Parathyroid adenoma (tissue), 2 donors: ENCODE measurements around the gene GFRA3.

Experiments
- H2AFZ ChIP-seq: fragments of 300-600 bp; sonication (generic); one replicate; pipeline ENCODE4 v1.7.0; 2017; ENCODE audit warnings: antibody characterized with exemption, mild to moderate bottlenecking
- H3K27ac ChIP-seq: fragments of 300-600 bp; sonication (generic); one replicate; pipeline ENCODE4 v1.7.0; 2017
- H3K27me3 ChIP-seq: fragments of 300-600 bp; sonication (generic); one replicate; pipeline ENCODE4 v1.7.0; 2017; ENCODE audit warnings: low read length; ENCODE audit not compliant: control insufficient read depth, insufficient read depth
- H3K36me3 ChIP-seq: fragments of 300-600 bp; sonication (generic); one replicate; pipeline ENCODE4 v1.7.0; 2017; ENCODE audit warnings: low read length; ENCODE audit not compliant: control insufficient read depth, insufficient read depth
- H3K4me1 ChIP-seq: fragments of 300-600 bp; sonication (generic); one replicate; pipeline ENCODE4 v1.7.0; 2017; ENCODE audit warnings: control low read depth
- H3K4me2 ChIP-seq: fragments of 300-600 bp; sonication (generic); one replicate; pipeline ENCODE4 v1.7.0; 2017; ENCODE audit warnings: low read length
- H3K4me3 ChIP-seq: fragments of 300-600 bp; sonication (generic); one replicate; pipeline ENCODE4 v1.7.0; 2017; ENCODE audit warnings: low read depth, low read length
- H3K79me2 ChIP-seq: fragments of 300-600 bp; sonication (generic); one replicate; pipeline ENCODE4 v1.7.0; 2017; ENCODE audit warnings: control low read depth
- H3K9ac ChIP-seq: fragments of 300-600 bp; sonication (generic); one replicate; pipeline ENCODE4 v1.7.0; 2017; ENCODE audit warnings: mild to moderate bottlenecking
- H3K9me3 ChIP-seq: fragments of 300-600 bp; sonication (generic); one replicate; pipeline ENCODE4 v1.7.0; 2017; ENCODE audit warnings: low read length; ENCODE audit not compliant: control insufficient read depth
- TF ChIP-seq, protein P1 (sequence below): fragments of 300-600 bp; sonication (generic); IDR thresholded peaks from one replicate; pipeline ENCODE4 v1.7.0; 2017; ENCODE audit warnings: antibody characterized with exemption, mild to moderate bottlenecking
- donor health status: primary hyperparathyroidism.

GFRA3 gene

DNA sequence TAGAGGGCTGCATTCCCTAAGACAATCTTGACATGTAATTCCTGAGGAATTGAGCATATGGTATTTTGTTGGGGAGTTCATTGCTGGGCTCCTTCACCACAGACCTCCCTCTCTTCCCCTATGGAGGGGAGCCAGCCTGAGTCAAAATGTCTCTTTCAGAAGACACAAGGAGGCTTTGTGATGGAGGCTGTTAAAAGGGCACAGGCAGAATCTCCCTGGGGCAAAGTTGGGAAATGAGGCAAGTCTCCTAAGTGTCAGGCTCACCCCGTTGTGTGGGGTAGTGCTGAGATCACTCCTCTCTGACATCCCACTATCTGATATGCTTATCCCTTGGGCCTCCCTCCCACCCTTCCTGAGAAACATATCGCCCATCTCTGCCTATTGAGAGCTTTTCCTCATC lies 30.6 kb downstream of the GFRA3 start:
- Histone ChIP-seq H3K9me3 (no peaks in the 10 kb centered on the region), H3K4me3 (no peak overlapping the region), H3K27me3 (no peaks in the 10 kb centered on the region), H3K36me3 (no peaks in the 10 kb centered on the region), H3K4me1 (peaks cover 2% of the 10 kb centered on the region), H3K4me2 (no peak overlapping the region), H3K9ac (no peak overlapping the region), H3K79me2 (no peaks in the 10 kb centered on the region), H2AFZ (peak overlapping the region; percentile 38), H3K27ac (no peak overlapping the region)
- TF ChIP-seq, protein P1, sequence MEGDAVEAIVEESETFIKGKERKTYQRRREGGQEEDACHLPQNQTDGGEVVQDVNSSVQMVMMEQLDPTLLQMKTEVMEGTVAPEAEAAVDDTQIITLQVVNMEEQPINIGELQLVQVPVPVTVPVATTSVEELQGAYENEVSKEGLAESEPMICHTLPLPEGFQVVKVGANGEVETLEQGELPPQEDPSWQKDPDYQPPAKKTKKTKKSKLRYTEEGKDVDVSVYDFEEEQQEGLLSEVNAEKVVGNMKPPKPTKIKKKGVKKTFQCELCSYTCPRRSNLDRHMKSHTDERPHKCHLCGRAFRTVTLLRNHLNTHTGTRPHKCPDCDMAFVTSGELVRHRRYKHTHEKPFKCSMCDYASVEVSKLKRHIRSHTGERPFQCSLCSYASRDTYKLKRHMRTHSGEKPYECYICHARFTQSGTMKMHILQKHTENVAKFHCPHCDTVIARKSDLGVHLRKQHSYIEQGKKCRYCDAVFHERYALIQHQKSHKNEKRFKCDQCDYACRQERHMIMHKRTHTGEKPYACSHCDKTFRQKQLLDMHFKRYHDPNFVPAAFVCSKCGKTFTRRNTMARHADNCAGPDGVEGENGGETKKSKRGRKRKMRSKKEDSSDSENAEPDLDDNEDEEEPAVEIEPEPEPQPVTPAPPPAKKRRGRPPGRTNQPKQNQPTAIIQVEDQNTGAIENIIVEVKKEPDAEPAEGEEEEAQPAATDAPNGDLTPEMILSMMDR: no peak

DNA sequence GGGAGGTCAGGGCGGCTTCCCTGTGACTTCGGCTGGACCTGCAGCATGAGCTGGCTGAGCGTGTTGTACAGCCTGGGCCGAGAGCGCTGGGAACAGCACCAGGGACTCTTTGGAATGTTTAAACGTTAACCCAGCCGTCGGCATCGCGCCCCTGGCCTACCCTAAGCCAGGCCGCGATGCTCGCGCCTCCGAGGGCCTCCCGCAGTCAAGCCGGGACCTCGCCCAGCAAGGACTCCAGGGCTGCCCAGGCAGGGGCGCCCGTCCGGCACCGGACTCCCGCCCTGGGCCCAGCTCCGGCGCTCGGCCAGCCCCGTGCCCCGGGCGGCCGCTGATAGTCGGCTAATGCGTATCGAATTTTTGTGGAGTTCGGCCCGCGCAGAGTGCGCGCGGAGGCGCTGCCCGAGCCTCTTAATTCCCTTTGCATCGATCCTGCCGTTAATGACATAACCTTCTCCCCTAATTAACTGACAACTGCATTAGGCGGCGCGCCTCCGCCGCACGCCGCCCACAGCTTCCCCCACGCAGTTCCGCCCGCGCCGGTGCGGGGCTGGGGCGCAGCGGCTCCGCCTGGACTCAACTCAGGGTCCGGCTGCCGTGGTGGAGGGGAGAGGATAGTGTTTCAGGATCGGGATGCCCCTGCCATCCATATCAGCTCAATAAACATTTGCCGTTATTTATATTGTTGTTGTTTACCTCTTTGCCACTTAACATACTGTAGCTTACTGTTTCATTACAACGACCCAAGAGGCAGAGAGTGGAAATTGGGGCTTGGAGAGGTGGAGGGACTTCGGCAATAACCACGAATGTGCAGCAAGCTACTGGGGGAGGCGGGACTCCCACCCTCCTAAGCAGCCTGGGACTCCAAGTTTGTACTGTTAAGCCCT lies 32.5 kb downstream of the GFRA3 start:
- Histone ChIP-seq H3K4me2 (peak overlapping the region; percentile 92), H3K27ac (no peak overlapping the region), H3K27me3 (no peaks in the 10 kb centered on the region), H3K36me3 (no peaks in the 10 kb centered on the region), H3K4me3 (peak overlapping the region; percentile 52), H3K9me3 (no peaks in the 10 kb centered on the region), H2AFZ (peak overlapping the region; percentile 97), H3K9ac (peak overlapping the region; percentile 4), H3K79me2 (no peaks in the 10 kb centered on the region), H3K4me1 (peaks cover 2% of the 10 kb centered on the region)
- TF ChIP-seq, protein P1: no peak

GRCh38 chr5:138240650-138241385 lies 33.6 kb downstream of the GFRA3 start:
- Histone ChIP-seq H3K9me3 (no peaks in the 10 kb centered on the region), H3K27ac (no peak overlapping the region), H3K79me2 (no peaks in the 10 kb centered on the region), H3K27me3 (no peaks in the 10 kb centered on the region), H3K4me3 (no peak overlapping the region), H3K36me3 (no peaks in the 10 kb centered on the region), H2AFZ (no peak overlapping the region), H3K9ac (no peak overlapping the region), H3K4me1 (peaks cover 2% of the 10 kb centered on the region), H3K4me2 (no peak overlapping the region)
- TF ChIP-seq, protein P1: no peak

DNA sequence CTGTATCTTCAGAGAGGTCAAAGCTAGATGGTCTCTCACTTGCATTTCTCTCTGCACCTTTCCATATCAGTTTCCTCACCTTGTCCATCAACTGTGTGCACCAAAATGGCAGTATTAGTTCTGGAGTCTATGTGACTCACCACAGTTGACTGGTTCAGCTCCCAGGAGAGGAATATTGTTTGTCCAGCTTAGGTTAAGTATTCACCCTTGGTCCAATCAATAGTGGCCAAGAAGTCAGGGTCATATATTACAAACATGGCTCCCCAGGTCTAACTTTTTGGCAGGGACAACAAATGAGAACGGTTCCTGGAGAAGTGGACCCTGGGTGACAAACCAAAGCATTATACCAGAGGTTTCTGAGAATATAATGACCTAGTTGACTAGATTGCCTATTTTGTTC lies 36.4 kb downstream of the GFRA3 start:
- peaks cover 2% of the 10 kb centered on the region for H3K4me1 ChIP-seq
- H3K27me3 ChIP-seq: no peaks in the 10 kb centered on the region
- TF ChIP-seq, protein P1: no peak
- no peak overlapping the region for H3K4me2 ChIP-seq
- no peaks in the 10 kb centered on the region for H3K9me3 ChIP-seq
- H3K9ac ChIP-seq: no peak overlapping the region
- no peak overlapping the region for H2AFZ ChIP-seq
- no peaks in the 10 kb centered on the region for H3K36me3 ChIP-seq
- H3K27ac ChIP-seq: no peak overlapping the region
- H3K4me3 ChIP-seq: no peak overlapping the region
- H3K79me2 ChIP-seq: no peaks in the 10 kb centered on the region
